Adrenal gland (tissue), 12 donors: ENCODE results near the gene GEMIN5. TPM values are rescaled to one million over a fixed set of nuclear protein-coding genes. Genes with fewer than 3 reads are reported as not detected.
"Not testable (repeated sequence)": the region's sequence is repeated elsewhere in the genome, so short reads cannot be mapped to it uniquely, and the experiment has no call there.

ENCODE experiments used
- DNase-seq, 7 donors: peaks; one replicate each; pipeline ENCODE4 v3.0.0-alpha.2; 2019 to 2020
- H3K27ac ChIP-seq, 5 donors: fragments of 200-600 bp; sonication (generic) in 4 of 5; 1 replicate in 3 of 5; 2 replicates in 2 of 5; pipeline versions ENCODE4 v1.5.1 to v1.8.0; 2016 to 2020; ENCODE audit warnings: mild to moderate bottlenecking in 1 of 5
- H3K27me3 ChIP-seq: fragments of 200-600 bp; 2 replicates; pipeline ENCODE4 v1.8.0; 2021
- H3K36me3 ChIP-seq, 2 donors: fragments of 200-600 bp; replicated peaks in 1 of 2; 1 replicate in 1 of 2; 2 replicates in 1 of 2; pipeline versions ENCODE4 v1.5.1 to v1.8.0; 2018 to 2022
- H3K4me1 ChIP-seq, 2 donors: fragments of 200-600 bp; replicated peaks in 1 of 2; 1 replicate in 1 of 2; 2 replicates in 1 of 2; pipeline versions ENCODE4 v1.5.1 to v1.8.0; 2018 to 2021
- H3K4me3 ChIP-seq, 4 donors: fragments of 200-600 bp; sonication (generic) in 3 of 4; one replicate each; pipeline ENCODE4 v1.5.1; 2016 to 2018
- H3K9me3 ChIP-seq, 3 donors: fragments of 200-600 bp; sonication (generic) in 1 of 3; replicated peaks in 1 of 3; 1 replicate in 2 of 3; 2 replicates in 1 of 3; pipeline versions ENCODE4 v1.5.1 to v1.8.0; 2016 to 2021
- CTCF ChIP-seq, 6 experiments: fragments of 450-650 bp in 4 of 6; fragments of 200-600 bp in 2 of 6; sonication (generic) in 1 of 6; IDR thresholded peaks; 1 replicate in 5 of 6; 2 replicates in 1 of 6; pipeline versions ENCODE4 v1.5.1 to v1.8.0; 2016 to 2021; ENCODE audit warnings: antibody characterized with exemption in 6 of 6, mild to moderate bottlenecking in 2 of 6, moderate library complexity in 1 of 6
- POLR2A ChIP-seq, 2 donors: fragments of 450-650 bp; IDR thresholded peaks; one replicate each; pipeline ENCODE4 v1.6.1; 2017; ENCODE audit warnings: antibody characterized with exemption in 2 of 2, mild to moderate bottlenecking in 2 of 2, moderate library complexity in 1 of 2
- WGBS, 4 donors: extraction: QIAGEN DNeasy Blood & Tissue Kit in 2 of 4; methylation state at CpG; one replicate each; pipeline versions ENCODE4 v1.1.5 to v1.1.7; 2013 to 2017; 5-methylcytosine and 5-hydroxymethylcytosine counted together
- intact Hi-C, 2 donors: fragments of 100-400 bp; cut with DNase I; formaldehyde crosslinking; loops; one replicate each; pipeline versions ENCODE4 v1.14.1 to v1.15.0; 2022 to 2023
- polyA plus RNA-seq, 3 donors: library from polyadenylated mRNA; stranded (reverse); fragments of 200-250 nt in 2 of 3; fragments of 350-450 nt in 1 of 3; fragmentation: Illumina TruSeq in 1 of 3; extraction: RNeasy Lipid Tissue Mini Kit (QIAGEN cat#74804) in 1 of 3; gene quantifications; one replicate each; pipeline ENCODE4 v1.2.3, GENCODE V29; 2013 to 2014
- total RNA-seq, 9 donors: library from RNA; depleted of rRNA in 4 of 9; stranded (reverse); fragments of >200 nt in 4 of 9; fragments of 120-200 nt in 1 of 9; fragmentation: NEBNext Ultra II Directional in 1 of 9; extraction: Animal tissue kit (Norgen Biotek cat#: 25700) in 1 of 9; gene quantifications; one replicate each; pipeline versions ENCODE4 v1.1.0 to v1.2.4, GENCODE V29; 2013 to 2023
- donor health status: healthy with polysubstance abuse.
- donor health status: Bipolar disorder and iron deficiency.
- donor health status: DM: yes; HTN: yes; CAD: no.
- donor health status: DM: no; HTN: no; CAD: no.
- donor health status: DM: no; HTN: no; CAD: no.
- donor health status: DM: yes; HTN: yes; CAD: no.

The GEMIN5 gene
- total and polyA plus RNA-seq, 12 donors: 3.2 to 19.2 (median 13.3) TPM

- Histone ChIP-seq H3K4me1 (no peaks in the 10 kb centered on the region), H3K9me3 (no peaks in the 10 kb centered on the region), H3K4me3 (no peak overlapping the region), H3K27me3 (no peaks in the 10 kb centered on the region), H3K36me3 (no peaks in the 10 kb centered on the region), H3K27ac (no peak overlapping the region)
- intact Hi-C loops: no loop called here
- 71 to 73% (median 72%) methylated on average over 1 of the region's 1 CpG for WGBS, 4 donors
- TF ChIP-seq CTCF (IDR thresholded peaks at IDR 0.05) (no peak), POLR2A (IDR thresholded peaks at IDR 0.05) (no peak)
- DNase-seq: no peak
Measured at GRCh38 chr5:154977409-154977808, 39.4 kb upstream of the GEMIN5 start.

- H3K4me1 ChIP-seq, H3K27me3 ChIP-seq, H3K27ac ChIP-seq, H3K36me3 ChIP-seq, DNase-seq, intact Hi-C loops, H3K9me3 ChIP-seq, H3K4me3 ChIP-seq: not testable (repeated sequence)
- 91 to 97% (median 95%) methylated on average over 9 of the region's 9 CpGs for WGBS, 4 donors
Measured at GRCh38 chr5:154976082-154976481, 38.1 kb upstream of the GEMIN5 start.

- no peak for TF ChIP-seq POLR2A (IDR thresholded peaks at IDR 0.05)
- peak; percentile 39 to 60 (median 51) for TF ChIP-seq CTCF (IDR thresholded peaks at IDR 0.05)
- peak; percentile 31 to 64 (median 43) for DNase-seq
- WGBS, 4 donors: 51 to 61% (median 53%) methylated on average over 2 of the region's 2 CpGs
- intact Hi-C loops: no loop called here
- Histone ChIP-seq H3K4me3 (no peak overlapping the region), H3K4me1 (no peaks in the 10 kb centered on the region), H3K27me3 (no peaks in the 10 kb centered on the region), H3K36me3 (peaks cover 0 to 11% of the 10 kb centered on the region in 2 donors), H3K9me3 (no peaks in the 10 kb centered on the region), H3K27ac (no peak overlapping the region)
Measured at GRCh38 chr5:154972476-154973080, 34.6 kb upstream of the GEMIN5 start.

GRCh38 chr5:154971501-154971900 is 33.5 kb upstream of the GEMIN5 start:
- Histone ChIP-seq H3K4me3 (no peak overlapping the region), H3K27me3 (no peaks in the 10 kb centered on the region), H3K36me3 (peaks cover 0 to 13% of the 10 kb centered on the region in 2 donors), H3K9me3 (no peaks in the 10 kb centered on the region), H3K27ac (no peak overlapping the region), H3K4me1 (no peaks in the 10 kb centered on the region)
- intact Hi-C loops: no loop called here
- no peak for DNase-seq
- TF ChIP-seq CTCF (IDR thresholded peaks at IDR 0.05) (no peak), POLR2A (IDR thresholded peaks at IDR 0.05) (no peak)
- 84 to 93% (median 88%) methylated on average over 2 of the region's 2 CpGs for WGBS, 4 donors

- Histone ChIP-seq H3K36me3 (peaks cover 0 to 13% of the 10 kb centered on the region in 2 donors), H3K4me3 (no peak overlapping the region), H3K9me3 (no peaks in the 10 kb centered on the region), H3K27me3 (no peaks in the 10 kb centered on the region), H3K4me1 (no peaks in the 10 kb centered on the region), H3K27ac (no peak overlapping the region)
- TF ChIP-seq POLR2A (IDR thresholded peaks at IDR 0.05) (no peak), CTCF (IDR thresholded peaks at IDR 0.05) (no peak)
- intact Hi-C loops: no loop called here
- no peak for DNase-seq
Measured at GRCh38 chr5:154970759-154971158, 32.7 kb upstream of the GEMIN5 start.
